HG03066 (cell line): Measurements from ENCODE around the gene WDR41.
"Not testable (repeated sequence)": the region's sequence is repeated elsewhere in the genome, so short reads cannot be mapped to it uniquely, and the experiment has no call there.

Experiments
- ATAC-seq: cut with Tn5 transposase; IDR thresholded peaks from one replicate; pipeline ENCODE4 v1.9.1; 2021; ENCODE audit warnings: low read depth; ENCODE audit not compliant: unreplicated experiment

WDR41 gene

GRCh38 chr5:77409870-77410621, 82.1 kb downstream of the WDR41 start:
- ATAC-seq = no peak

- ATAC-seq = no peak
These were observed 85.0 kb downstream of the WDR41 start for GRCh38 chr5:77407152-77407551.

- no peak for ATAC-seq
These were observed 89.3 kb downstream of the WDR41 start for GRCh38 chr5:77402796-77403195.

DNA sequence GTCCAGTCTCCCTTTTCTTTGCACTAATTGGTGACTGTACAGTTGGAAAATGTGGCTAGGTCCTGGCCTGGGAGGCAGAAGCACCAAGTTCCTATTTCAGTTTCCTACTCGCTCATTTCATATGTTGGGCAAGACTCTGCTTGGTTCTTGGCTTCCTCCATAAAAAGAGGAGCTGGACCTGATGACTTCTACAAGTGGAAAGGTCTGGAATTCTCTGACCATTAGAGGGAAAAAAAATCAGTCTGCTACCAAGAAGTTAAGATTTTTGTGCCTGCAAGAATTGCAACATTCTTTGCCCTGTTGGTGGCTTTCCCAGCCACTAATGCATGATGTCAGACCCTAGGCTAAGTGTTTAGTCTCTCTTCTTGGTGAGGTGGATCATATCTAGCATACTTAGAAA, 91.5 kb downstream of the WDR41 start:
- ATAC-seq = no peak

- ATAC-seq = no peak
These were observed 93.2 kb downstream of the WDR41 start for GRCh38 chr5:77398896-77399295.

DNA sequence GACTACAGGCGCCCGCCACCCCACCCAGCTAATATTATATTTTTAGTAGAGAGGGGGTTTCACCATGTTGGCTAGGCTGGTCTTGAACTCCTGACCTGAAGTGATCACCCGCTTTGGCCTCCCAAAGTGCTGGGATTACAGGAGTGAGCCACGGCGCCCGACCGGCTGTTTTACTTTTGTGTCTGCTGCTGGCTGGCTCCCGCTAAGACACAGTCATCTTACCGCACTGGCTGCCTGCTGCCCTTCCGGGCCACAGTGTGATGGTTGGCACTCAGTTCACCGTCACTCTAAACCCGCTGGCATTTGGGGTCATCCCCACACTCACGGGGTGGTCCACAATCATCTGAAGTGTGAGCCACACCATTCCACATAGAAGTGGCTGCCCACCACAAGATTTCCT, 93.7 kb downstream of the WDR41 start:
- no peak for ATAC-seq

DNA sequence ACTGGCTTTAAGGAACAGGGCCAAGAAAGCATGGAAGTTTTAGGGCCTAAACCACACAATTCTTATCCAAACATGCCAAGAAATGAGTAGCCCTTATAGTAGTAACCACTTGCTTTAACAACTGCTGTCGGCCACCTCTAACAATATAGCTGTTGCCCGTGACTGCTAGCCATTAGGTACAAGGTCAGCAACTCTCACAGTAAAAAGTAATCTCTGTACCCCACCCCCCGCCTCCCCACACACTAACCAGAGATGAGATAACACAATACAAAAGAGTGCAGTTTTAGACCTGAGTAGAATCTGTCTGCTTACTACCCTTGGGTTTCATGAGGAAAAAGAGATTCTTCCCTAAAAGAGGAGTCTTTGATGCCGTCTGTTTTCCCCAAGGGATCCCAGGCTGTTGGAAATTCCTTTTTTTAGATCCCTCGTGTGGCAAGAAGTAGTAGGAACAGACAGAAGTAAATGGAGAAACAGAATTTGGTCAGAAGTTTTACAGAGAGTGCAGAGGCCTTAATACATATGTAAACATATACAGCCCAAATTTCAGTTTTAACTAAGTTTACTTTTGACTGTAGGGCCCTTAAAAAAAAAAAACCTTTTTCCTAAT, 94.3 kb downstream of the WDR41 start:
- no peak for ATAC-seq

GRCh38 chr5:77396017-77396416, 96.1 kb downstream of the WDR41 start:
- ATAC-seq = no peak

- ATAC-seq = no peak
These were observed 97.9 kb downstream of the WDR41 start for GRCh38 chr5:77394064-77394715.

GRCh38 chr5:77391240-77391765, 100.8 kb downstream of the WDR41 start:
- no peak for ATAC-seq

DNA sequence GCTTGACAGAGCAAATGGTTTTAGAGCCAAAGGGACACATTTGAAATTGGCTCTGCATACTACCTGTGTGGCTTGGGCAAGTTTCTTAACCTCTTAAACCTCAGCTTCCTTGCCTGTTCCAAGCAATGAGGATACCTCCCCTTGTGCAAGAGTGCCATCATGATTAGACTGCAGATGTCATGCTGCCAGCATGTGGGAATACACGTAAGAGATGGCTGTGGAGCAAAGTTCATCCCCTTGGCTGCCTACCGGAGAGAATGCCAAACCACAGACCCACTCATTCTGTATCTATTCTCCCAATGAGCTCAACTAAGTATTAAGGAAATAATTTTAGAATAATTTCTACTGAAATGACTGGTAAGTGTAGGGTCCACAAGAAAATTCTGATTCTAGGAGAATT, 101.3 kb downstream of the WDR41 start:
- no peak for ATAC-seq

- ATAC-seq = no peak
These were observed 101.9 kb downstream of the WDR41 start for GRCh38 chr5:77390221-77390620.

DNA sequence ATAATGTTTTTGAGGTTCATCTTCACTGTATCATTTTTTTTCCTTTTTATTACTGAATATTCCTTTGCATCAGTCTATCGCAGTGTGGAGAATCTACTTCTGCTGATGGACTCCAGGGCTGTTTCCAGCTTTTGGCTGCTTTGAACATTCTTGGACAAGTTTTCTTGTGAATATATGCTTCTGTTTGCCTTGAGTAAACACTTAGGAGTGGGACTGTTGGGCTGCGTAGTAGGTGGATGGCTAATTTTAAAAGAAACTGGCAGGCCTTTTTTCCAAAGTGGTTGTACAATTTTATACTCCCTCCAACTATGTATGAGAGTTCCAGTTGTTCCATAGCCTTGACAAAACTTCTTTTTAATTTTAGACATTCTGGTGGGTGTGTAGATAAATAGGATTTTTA, 102.4 kb downstream of the WDR41 start:
- no peak for ATAC-seq

GRCh38 chr5:77386340-77386739, 105.8 kb downstream of the WDR41 start:
- not testable (repeated sequence) for ATAC-seq

- not testable (repeated sequence) for ATAC-seq
These were observed 108.8 kb downstream of the WDR41 start for GRCh38 chr5:77383336-77383735.
